ENCODE data around the gene ATP8B4. TPM values are rescaled to one million over a fixed set of nuclear protein-coding genes. Genes with fewer than 3 reads are reported as not detected.

The ATP8B4 gene
- total and polyA plus RNA-seq, 2 donors (not counting 1 experiment from before 2014, with no cell fraction given), result 3.5 to 19.5 TPM

DNA sequence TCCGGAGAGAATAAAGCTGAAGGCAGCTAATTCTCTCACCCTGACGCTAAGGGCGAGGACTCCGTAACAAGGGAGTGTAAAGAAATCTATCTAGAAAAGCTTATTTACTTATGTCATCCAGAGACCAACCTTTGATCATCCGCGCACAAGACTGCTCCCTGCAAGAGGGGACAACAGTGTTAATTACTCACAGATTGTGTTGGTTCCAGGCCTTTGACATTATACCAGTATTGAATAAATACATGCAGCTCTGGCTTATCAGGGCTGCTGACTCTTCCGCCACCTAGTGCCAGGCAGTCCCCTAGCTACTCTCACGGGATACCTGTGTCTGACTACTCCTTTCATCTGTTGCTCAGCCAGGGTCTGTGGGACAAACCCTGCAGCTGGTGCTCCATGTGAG is 286.5 kb downstream of the ATP8B4 start:
- no peak overlapping the region for H3K9ac ChIP-seq (ENCODE audit: insufficient read depth, low read length)
- H3K36me3 ChIP-seq (ENCODE audit: control insufficient read depth, insufficient read depth, low read length), result no peaks in the 10 kb centered on the region
- peak in 1 of 2 donors; percentile 25 for DNase-seq (ENCODE audit: low read depth in 2 of 2)
- H3K27ac ChIP-seq (ENCODE audit: insufficient read depth, low read length), result peak overlapping the region; percentile 26
- TF ChIP-seq EZH2 (IDR thresholded peaks at IDR 0.05; ENCODE audit: low read length, missing control alignments), result no peak
- TF ChIP-seq, protein P1, sequence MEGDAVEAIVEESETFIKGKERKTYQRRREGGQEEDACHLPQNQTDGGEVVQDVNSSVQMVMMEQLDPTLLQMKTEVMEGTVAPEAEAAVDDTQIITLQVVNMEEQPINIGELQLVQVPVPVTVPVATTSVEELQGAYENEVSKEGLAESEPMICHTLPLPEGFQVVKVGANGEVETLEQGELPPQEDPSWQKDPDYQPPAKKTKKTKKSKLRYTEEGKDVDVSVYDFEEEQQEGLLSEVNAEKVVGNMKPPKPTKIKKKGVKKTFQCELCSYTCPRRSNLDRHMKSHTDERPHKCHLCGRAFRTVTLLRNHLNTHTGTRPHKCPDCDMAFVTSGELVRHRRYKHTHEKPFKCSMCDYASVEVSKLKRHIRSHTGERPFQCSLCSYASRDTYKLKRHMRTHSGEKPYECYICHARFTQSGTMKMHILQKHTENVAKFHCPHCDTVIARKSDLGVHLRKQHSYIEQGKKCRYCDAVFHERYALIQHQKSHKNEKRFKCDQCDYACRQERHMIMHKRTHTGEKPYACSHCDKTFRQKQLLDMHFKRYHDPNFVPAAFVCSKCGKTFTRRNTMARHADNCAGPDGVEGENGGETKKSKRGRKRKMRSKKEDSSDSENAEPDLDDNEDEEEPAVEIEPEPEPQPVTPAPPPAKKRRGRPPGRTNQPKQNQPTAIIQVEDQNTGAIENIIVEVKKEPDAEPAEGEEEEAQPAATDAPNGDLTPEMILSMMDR (conservative IDR thresholded peaks at IDR 0.05 in 1 of 2, IDR thresholded peaks at IDR 0.05 in 1 of 2; ENCODE audit: low read depth in 1 of 2, low read length in 2 of 2), result peak; percentile 7 to 27
- H3K79me2 ChIP-seq (ENCODE audit: control insufficient read depth, insufficient read depth, low read length), result no peaks in the 10 kb centered on the region
- H2AFZ ChIP-seq (ENCODE audit: low read length), result no peak overlapping the region
- no peak overlapping the region for H3K4me2 ChIP-seq (ENCODE audit: extremely low read depth, insufficient read depth, low read length)
- H3K4me1 ChIP-seq (ENCODE audit: control insufficient read depth, extremely low read depth, insufficient read depth, low read length), result peaks cover 8% of the 10 kb centered on the region
- H3K4me3 ChIP-seq (replicated peaks in 1 of 4; ENCODE audit: control extremely low read depth in 1 of 4, insufficient read depth in 1 of 4, low read depth in 3 of 4, low read length in 4 of 4), result no peak overlapping the region
- H3K9me3 ChIP-seq (ENCODE audit: control insufficient read depth, insufficient read depth, low read depth, low read length), result no peaks in the 10 kb centered on the region
- H3K27me3 ChIP-seq (ENCODE audit: control insufficient read depth, insufficient read depth, low read length), result no peaks in the 10 kb centered on the region
- no peaks in the 10 kb centered on the region for H4K20me1 ChIP-seq (ENCODE audit: control insufficient read depth, extremely low read depth, insufficient read depth, low read length)

DNA sequence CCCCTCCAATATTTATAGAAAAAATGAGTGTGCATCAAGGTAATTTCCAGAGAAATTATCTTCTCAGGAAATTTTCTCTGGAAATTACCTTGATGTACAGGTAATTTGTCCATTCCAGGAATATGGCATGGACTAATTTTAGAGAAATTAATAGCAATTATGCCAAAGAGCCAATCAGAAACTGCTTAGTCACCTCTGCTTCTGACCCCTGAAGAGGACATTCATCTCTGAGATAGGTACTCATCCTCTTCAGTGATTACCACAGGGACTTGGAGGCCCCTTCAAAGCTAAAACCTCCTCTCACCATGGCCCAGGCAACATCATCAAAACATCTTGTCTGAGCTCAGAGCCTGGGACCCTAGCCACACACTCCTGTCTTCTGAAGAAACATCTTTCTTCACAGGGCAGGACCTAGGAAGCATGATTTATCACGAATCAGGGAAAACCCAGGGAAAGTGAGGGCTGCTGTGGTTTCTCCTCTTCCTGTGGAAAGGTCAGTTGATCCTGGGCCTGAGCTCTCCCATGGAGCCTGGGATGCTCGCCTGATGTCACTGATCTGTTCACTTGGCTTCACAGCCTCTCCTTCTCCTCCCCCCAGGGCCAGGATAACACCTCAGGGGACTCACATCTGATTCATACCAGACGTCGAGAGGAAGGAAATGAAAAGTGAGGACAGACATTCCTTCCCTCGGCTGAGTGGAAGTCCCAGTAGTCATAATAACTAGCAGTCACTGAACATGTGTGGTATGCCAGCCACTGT is 287.6 kb downstream of the ATP8B4 start:
- H4K20me1 ChIP-seq (ENCODE audit: control insufficient read depth, extremely low read depth, insufficient read depth, low read length), result no peaks in the 10 kb centered on the region
- no peaks in the 10 kb centered on the region for H3K9me3 ChIP-seq (ENCODE audit: control insufficient read depth, insufficient read depth, low read depth, low read length)
- no peaks in the 10 kb centered on the region for H3K27me3 ChIP-seq (ENCODE audit: control insufficient read depth, insufficient read depth, low read length)
- no peak overlapping the region for H3K4me3 ChIP-seq (replicated peaks in 1 of 4; ENCODE audit: control extremely low read depth in 1 of 4, insufficient read depth in 1 of 4, low read depth in 3 of 4, low read length in 4 of 4)
- H3K79me2 ChIP-seq (ENCODE audit: control insufficient read depth, insufficient read depth, low read length), result no peaks in the 10 kb centered on the region
- TF ChIP-seq EZH2 (IDR thresholded peaks at IDR 0.05; ENCODE audit: low read length, missing control alignments), result no peak
- TF ChIP-seq, protein P1 (conservative IDR thresholded peaks at IDR 0.05 in 1 of 2, IDR thresholded peaks at IDR 0.05 in 1 of 2; ENCODE audit: low read depth in 1 of 2, low read length in 2 of 2), result no peak
- DNase-seq (ENCODE audit: low read depth in 2 of 2), result peak; percentile 51 to 89
- H2AFZ ChIP-seq (ENCODE audit: low read length), result no peak overlapping the region
- H3K4me1 ChIP-seq (ENCODE audit: control insufficient read depth, extremely low read depth, insufficient read depth, low read length), result peaks cover 8% of the 10 kb centered on the region
- H3K9ac ChIP-seq (ENCODE audit: insufficient read depth, low read length), result no peak overlapping the region
- no peak overlapping the region for H3K4me2 ChIP-seq (ENCODE audit: extremely low read depth, insufficient read depth, low read length)
- no peaks in the 10 kb centered on the region for H3K36me3 ChIP-seq (ENCODE audit: control insufficient read depth, insufficient read depth, low read length)
- H3K27ac ChIP-seq (ENCODE audit: insufficient read depth, low read length), result peak overlapping the region; percentile 0

GRCh38 chr15:49830391-49830790 is 288.6 kb downstream of the ATP8B4 start:
- Histone ChIP-seq H3K27ac (ENCODE audit: insufficient read depth, low read length) (no peak overlapping the region), H3K4me2 (ENCODE audit: extremely low read depth, insufficient read depth, low read length) (no peak overlapping the region), H4K20me1 (ENCODE audit: control insufficient read depth, extremely low read depth, insufficient read depth, low read length) (no peaks in the 10 kb centered on the region), H3K4me3 (replicated peaks in 1 of 4; ENCODE audit: control extremely low read depth in 1 of 4, insufficient read depth in 1 of 4, low read depth in 3 of 4, low read length in 4 of 4) (no peak overlapping the region), H3K27me3 (ENCODE audit: control insufficient read depth, insufficient read depth, low read length) (no peaks in the 10 kb centered on the region), H3K9ac (ENCODE audit: insufficient read depth, low read length) (no peak overlapping the region), H3K79me2 (ENCODE audit: control insufficient read depth, insufficient read depth, low read length) (no peaks in the 10 kb centered on the region), H2AFZ (ENCODE audit: low read length) (no peak overlapping the region), H3K4me1 (ENCODE audit: control insufficient read depth, extremely low read depth, insufficient read depth, low read length) (peaks cover 8% of the 10 kb centered on the region), H3K9me3 (ENCODE audit: control insufficient read depth, insufficient read depth, low read depth, low read length) (no peaks in the 10 kb centered on the region), H3K36me3 (ENCODE audit: control insufficient read depth, insufficient read depth, low read length) (no peaks in the 10 kb centered on the region)
- TF ChIP-seq, protein P1 (conservative IDR thresholded peaks at IDR 0.05 in 1 of 2, IDR thresholded peaks at IDR 0.05 in 1 of 2; ENCODE audit: low read depth in 1 of 2, low read length in 2 of 2), result no peak
- no peak for TF ChIP-seq EZH2 (IDR thresholded peaks at IDR 0.05; ENCODE audit: low read length, missing control alignments)
- no peak for DNase-seq (ENCODE audit: low read depth in 2 of 2)
